ENCODE measurements around the gene BACE2.

BACE2 gene

GRCh38 chr21:41325138-41325912, 157.4 kb downstream of the BACE2 start:
- DNase-seq: no peak

- no peak for DNase-seq
Measured at GRCh38 chr21:41326414-41327080, 158.6 kb downstream of the BACE2 start.

GRCh38 chr21:41327753-41328152, 159.8 kb downstream of the BACE2 start:
- no peak for DNase-seq

- DNase-seq: no peak
Measured at GRCh38 chr21:41328660-41329607, 161.0 kb downstream of the BACE2 start.
